ENCODE measurements around the gene COA7.
A peak's percentile ranks its signal among the peaks of the same experiment; 100 is the strongest.
"Not testable (repeated sequence)": the region's sequence is repeated elsewhere in the genome, so short reads cannot be mapped to it uniquely, and the experiment has no call there.

Gene COA7

DNA sequence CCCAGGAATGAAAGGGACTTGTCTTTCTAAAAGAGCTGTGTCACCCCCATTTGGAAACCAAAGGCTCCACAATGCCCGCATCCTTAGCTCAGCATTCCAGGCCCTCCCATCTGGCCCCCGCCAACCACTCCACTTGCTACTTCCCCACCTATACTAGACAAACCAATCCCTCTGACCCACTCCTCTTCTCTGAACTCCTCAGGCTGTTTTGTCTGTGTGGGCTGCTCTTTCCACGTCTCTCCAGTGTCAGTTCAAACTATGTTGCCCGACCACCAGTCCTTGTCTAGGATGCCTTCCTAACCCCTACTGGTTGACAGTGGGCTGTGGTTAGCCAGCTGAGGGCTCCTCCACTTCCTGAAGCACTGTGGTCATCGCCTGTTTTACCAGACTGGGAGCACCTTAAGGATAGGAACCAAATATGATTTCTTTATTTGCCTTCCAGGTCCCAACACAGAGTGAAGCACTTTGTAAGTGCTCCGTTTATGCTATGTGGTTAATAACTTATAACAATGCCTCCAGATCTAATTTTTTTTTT, 8.1 kb upstream of the COA7 start:
- no peak for DNase-seq (ENCODE audit: low read depth in 2 of 2)

DNA sequence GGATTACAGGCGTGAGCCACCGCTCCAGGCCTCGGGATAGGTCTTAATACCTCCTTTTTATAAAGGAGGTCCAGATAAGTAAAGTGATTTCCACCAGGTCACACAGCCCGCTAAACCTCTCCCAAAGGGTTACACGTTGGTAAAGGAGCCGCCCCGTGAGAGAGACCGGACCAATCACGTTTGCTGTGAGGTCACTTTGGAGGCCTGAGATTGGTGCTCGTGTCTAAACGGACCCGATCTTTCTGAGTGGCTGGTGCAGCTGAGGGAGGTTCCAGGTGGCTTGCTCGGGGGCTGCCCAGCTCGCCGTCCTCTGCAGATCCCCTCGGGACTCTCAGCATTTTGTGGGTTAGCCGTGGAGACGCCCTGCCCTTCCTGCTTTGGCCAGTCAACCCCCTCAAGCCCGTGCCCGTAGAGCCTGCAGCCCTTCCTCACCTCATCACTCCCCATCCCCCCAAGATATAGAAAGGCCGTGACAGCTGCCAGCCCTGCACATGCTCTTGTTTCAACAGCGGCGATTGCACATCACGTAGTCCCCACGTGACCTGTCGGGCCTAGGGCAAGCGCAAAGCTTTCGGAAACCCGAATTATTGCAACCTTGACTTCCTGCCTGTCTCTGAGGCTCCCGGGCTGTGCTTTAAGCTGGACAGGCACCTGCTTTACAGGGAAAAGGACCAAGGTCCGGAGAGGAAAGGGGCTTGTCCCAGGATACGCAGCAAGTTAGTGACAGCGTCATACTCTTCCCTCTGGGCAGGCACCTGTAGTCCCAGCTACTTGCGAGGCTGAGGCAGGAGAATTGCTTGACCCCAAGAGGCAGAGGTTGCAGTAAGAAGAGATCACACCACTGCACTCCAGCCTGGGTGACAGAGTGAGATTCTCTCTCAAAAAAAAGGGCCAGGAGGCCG, 5.0 kb upstream of the COA7 start:
- DNase-seq (ENCODE audit: low read depth in 2 of 2), result peak; percentile 44 to 54

DNA sequence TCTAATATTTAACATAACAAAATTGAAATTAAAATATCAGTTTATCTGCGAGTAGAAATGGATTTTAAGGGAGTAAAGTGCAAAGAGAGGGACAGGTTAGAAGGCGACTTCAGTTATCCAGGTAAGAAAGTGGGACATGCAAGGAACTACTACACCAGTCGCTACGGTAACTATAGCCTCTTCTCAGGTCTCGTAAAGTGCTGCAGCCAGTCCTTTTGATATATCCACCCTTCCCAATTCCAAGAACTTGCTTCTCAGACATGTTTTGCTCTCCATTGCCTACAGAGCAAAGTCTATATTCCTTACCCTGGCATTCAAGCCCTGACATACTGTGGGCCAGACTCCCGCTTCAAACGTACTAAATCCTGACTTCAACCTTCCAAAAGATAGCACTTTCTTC, 2.5 kb downstream of the COA7 start:
- DNase-seq (ENCODE audit: low read depth in 2 of 2), result no peak

DNA sequence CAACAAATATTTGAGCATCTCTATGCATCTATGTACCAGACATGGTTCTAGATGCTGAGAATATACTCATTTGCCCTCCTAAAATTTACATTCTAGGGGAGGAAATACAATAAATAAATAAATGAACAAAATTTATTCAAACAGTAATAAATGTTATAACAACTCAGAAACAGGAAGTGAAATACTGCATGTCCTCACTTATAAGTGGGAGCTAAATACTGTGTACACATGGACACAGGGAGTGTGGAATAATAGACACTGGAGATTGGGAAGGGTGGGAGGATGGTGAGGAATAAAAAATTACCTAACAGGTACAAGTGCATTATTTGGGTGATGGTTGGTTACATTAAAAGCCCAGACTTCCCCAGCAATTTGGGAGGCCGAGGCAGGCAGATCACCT, 4.3 kb downstream of the COA7 start:
- no peak for DNase-seq (ENCODE audit: low read depth in 2 of 2)

DNA sequence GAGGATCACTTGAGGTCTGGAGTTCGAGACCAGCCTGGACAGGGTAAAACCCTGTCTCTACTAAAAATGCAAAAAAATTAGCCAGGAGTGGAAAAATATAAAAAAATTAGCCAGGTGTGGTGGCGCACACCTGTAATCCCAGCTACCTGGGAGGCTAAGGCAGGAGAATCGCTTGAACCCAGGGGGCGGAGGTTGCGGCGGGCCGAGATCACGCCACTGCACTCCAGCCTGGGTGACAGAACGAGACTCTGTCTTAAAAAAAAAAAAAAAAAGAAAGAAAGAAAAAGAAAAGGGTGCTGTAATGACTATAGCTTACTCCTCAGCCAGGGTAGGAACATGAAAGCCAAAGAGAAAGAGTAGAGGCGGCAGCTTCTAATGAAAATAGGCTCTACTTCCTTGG, 4.8 kb downstream of the COA7 start:
- DNase-seq (ENCODE audit: low read depth in 2 of 2), result not testable (repeated sequence)

DNA sequence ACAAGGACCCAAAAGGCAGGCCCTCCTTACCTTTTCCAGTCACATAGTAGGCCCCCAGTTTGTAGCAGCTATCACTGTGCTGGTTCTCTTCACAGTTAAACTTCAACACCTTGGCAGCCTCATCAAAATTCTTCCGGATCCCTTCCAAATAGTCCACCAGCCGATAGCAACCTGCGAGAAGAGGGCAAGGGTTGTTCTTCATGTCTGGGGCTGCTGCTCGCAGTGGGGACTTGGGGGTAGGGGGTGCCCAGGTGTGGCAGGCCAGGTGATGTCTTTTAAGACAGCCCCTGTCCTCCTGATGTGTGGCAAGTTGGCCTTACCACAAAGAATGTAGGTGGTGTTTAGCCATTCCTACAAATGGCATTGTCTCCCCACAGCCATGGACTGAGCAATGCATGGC, 5.5 kb downstream of the COA7 start:
- no peak for DNase-seq (ENCODE audit: low read depth in 2 of 2)

DNA sequence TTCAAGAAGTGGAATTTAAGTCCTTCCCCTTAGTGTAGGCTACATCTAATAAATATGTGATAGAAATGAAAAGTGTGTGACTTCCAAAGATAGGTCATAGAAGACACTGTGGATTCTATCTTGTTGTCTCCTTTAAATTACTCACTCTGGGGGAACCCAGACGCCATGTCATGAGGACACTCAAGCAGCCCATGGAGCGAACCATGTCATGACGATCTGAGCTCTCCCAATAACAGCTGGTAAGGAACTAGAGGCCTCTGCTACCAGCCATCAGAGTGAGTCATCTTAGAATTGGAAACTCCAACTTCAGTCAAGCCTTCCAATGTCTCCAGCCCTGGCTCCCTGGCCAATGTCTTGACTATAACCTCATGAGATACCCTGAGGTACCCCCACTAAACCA, 6.3 kb downstream of the COA7 start:
- DNase-seq (ENCODE audit: low read depth in 2 of 2), result no peak

DNA sequence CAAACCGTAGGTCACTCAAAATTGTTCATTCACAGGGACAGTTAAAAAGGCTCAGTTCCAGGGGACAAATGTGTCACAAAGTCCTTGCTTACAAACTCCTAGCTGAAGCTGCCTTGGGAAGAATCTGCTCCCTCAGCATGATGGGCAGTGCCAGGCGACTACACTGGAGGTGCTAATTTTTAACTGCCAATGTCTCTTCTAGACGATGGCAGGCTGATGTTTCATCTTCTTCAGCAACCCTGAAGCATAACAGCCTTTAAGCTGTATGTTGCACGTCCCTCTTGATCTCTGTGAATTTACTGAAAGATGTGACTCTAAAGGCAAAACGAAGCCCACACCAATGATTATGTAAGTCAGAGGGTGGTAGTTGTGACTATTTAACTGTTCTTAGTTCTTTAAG, 11.3 kb downstream of the COA7 start:
- DNase-seq (ENCODE audit: low read depth in 2 of 2), result no peak

DNA sequence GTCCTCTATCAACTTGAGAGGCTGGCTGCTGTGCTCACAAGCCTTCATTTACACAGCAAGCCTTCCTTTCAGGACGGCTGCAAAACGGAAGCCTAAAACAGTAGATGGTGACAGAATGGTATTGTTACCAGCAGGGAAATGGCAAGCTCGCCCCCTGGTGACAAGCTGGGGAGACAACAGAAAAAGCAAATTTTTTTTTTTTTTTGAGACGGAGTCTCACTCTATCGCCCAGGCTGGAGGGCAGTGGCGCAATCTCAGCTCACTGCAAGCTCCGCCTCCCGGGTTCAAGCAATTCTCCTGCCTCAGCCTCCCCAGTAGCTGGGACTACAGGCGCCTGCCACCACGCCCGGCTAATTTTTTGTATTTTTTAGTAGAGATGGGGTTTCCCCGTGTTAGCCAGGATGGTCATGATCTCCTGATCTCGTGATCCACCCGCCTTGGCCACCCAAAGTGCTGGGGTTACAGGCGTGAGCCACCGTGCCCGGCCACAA, 11.8 kb downstream of the COA7 start:
- DNase-seq (ENCODE audit: low read depth in 2 of 2), result peak; percentile 49 to 53

DNA sequence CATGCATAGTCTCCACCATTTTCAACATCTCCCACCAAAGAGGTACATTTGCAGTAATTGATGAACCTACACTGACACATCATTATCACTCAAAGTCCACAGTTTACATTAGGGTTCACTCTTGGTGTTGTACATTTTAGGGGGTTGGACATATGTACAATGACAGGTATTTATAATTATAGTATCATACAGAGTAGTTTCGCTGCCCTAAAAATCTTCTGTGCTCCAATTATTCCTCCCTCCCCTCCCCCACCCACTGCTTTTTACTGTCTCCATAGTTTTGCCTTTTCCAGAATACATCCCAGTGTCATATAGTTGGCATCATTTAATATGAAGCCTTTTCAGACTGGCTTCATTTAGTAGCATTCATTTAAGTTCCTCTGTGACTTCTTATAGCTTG, 13.6 kb downstream of the COA7 start:
- no peak for DNase-seq (ENCODE audit: low read depth in 2 of 2)

DNA sequence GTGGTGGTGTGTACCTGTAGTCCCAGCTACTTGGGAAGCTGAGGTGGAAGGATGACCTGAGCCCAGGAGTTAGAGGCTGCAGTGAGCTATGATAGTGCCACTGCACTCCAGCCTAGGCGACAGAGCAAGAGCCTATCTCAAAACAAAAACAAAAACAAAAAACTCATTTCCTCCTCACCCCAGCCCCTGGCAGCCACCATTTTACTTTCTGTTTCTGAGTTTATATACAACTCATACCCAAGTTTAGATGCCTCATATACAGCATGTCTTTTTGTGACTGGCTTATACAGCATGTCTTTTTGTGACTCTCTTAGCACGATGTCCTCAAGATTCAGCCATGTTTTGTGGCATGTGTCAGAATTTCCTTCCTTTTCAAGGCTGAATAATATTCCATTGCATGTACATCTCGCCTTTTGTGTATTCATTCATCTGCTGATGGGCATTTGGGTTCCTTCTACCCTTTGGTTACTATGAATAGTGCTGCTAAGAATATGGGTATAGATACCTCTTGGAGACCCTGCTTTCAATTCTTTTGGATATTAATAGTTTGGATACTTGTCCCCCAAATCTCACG, 14.7 kb downstream of the COA7 start:
- DNase-seq (ENCODE audit: low read depth in 2 of 2), result no peak

DNA sequence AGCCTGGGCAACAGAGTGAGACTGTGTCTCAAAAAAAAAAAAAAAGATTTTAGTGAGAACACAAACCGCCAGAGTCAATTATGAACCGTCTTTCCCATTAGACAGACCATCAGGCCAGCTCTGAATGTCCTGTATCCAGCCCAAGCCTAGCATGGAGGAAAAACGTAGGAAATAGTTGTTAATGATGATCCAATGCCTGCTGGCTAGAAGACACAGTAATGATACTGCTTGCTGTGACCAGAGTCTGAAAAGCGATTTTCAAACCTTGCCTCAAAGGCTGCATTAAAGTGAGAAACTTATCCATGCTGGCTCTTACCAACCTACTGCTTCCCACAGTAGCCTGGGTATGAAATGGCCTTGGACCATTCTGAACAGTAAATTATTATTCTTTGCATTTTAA, 17.0 kb downstream of the COA7 start:
- no peak for DNase-seq (ENCODE audit: low read depth in 2 of 2)

DNA sequence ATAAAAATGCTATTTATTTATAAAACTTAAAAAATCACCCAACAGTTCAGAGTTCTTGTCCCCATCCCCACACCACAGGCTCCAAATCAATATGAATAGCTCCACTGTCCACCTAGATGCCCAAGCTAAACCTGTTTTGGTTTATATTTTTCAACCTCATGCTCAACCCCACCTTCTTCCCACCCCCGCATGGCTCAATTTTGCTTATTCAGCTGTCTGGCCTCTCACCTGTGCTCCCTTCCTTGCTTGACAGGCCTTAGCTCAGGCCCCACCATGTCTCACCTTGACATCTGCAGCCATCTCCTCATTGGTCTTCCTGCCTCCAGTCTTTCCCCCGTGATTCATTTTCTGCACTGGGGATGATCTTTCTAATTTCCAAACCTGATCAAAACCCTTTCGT, 17.8 kb downstream of the COA7 start:
- no peak for DNase-seq (ENCODE audit: low read depth in 2 of 2)

DNA sequence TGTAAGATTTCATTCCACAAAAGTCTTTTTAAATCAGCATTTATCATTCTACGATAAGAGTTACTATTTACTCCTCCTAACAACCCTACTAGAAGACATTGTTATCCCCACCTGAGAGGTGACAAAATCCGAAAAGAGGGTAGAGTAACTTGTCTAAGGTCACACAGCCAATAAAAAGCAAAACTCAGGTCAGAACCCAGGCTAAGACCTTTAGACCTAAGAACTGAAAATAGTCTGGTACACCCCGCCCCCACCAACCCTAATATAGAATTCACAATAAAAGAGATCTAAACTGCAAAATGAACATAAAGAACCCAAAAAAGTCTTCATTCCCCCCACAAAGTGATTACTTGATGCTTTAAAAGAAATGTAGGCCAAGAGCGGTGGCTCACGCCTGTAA, 18.6 kb downstream of the COA7 start:
- no peak for DNase-seq (ENCODE audit: low read depth in 2 of 2)

DNA sequence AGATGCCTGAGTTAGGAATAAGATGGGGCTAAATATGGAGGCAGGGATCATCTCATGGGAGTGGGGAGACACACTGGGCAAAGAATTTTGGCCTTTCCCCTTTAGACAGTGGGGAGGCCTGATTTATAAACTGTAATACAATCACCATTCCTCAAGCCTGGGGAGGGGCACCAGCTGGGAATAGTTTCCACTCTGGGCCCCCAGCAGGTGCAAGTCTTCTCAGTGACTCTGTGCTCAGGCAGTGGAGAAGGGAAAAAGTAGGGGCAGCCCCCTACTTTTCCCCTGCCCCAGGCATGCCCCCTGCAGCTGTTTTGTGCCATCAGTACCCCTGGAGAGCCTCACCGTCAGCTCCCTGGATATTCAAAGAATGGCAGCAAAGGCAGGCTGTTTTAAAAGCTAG, 19.1 kb downstream of the COA7 start:
- no peak for DNase-seq (ENCODE audit: low read depth in 2 of 2)

DNA sequence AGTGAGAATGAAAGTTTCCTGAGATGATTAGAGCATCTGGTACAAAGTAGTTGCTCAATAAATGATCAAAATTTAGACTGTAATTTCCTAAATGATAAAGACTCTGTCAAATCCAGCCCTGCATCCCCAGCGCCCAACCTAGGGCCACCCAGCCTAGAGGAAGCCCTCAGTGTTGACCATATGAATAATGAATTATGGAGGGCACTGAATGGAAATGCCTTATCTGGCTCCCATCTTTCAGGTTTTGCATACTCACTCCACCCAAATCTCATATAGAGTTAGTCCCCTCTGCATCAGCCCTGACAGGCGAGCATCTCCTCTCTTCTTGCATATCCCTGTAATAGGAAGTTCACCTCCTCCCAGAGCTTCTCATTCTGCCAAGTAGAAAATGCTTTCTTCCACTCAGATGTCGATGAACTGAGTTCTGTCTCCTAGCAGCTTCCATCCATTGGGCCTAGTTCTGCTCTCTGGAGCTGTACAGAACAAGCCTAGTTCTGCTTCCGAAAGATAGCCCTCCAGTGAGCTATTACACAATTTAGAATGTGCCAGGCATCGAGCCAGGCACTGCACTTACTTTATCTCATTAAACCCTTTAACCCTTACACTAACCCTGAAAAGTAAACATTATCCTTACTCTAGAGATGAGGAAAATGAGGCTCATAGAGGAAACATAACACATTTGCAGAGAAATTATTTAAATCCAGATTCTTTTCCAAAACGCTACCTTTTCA, 20.9 kb downstream of the COA7 start:
- no peak for DNase-seq (ENCODE audit: low read depth in 2 of 2)

DNA sequence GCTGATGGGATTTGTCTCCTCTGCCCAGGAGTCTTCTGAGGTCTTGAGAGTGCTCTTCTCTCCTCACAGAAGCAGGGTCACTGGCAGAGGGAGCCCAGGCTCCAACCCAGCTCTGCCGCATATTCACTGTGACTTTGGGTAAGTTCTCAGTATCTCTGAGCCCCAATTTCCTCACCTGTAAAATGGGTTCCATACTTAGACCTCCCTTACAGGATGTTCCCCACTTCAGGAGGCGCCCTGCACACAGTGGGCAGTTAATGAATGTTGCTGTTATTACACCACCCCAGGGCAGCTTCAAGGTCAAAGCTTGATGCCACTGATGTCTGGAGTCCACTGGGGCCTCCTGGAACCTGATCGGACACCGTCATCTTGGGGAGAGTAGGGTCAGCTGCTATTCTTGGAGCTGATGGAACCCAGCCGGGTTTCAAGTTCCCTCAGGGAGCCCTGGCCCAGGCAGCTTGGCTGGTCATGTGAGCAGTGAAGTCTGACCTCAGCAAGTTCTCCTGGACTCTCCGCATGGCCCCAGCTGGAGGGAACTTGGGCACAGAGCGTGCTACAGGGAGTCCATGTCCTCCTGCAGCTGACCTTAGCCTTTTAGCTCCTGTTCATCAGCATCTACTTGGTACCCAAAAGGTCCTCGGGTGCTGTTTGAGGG, 21.8 kb downstream of the COA7 start:
- no peak for DNase-seq (ENCODE audit: low read depth in 2 of 2)

DNA sequence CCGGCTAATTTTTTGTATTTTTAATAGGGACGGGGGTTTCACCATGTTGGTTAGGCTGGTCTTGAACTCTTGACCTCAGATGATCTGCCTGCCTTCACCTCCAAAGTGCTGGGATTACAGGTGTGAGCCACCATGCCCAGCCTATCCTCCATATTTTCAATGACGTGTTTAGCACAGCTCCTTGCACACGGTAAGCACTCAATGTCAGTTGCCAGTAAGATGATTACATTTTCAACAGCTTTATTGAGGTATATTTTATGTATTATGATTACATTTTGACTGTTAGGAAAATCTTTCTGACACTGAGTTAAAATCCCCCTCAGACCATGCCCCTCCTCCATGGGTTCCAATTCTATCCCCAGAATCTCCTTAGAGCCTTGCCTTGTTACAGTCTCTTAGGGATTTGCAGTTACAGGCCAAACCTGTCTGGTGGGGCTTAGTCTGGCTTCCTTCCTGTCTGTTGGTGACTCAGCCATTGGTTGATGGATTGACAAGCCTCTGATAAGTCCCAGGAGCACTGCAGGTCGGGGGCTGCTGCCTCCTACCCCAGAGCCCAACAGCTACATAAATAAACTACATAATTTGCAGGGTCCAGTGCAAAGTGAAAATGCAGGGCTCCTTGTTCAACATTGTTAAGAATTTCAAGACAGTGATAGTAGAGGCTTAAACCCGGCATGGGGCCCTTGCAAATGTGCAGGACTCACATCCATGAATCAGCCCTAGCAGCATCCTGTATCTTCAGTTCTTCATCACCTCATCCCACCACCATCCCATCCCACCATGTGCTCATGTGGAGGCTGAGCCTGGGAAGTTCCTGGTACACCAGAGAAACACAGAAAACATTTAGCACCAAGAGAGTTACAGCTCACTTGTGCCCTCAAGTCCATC, 23.4 kb downstream of the COA7 start:
- no peak for DNase-seq (ENCODE audit: low read depth in 2 of 2)

DNA sequence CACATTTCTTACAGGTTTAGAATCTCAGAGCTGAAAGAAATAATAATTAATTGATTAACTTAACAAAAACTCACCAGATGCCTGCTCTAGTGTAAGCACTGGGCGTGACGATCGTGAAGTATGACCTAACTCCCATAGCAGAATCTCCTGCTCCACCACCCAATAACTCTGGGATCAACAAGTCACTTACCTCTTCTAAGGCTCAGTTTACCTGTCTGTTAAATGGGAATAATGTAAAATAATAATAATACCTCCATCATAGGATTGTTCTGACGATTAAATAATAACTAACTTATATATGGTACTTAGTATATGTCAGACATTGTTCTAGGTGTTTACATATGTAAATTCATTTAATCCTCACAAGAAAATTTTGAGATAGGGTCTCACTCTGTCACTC, 24.6 kb downstream of the COA7 start:
- DNase-seq (ENCODE audit: low read depth in 2 of 2), result no peak

DNA sequence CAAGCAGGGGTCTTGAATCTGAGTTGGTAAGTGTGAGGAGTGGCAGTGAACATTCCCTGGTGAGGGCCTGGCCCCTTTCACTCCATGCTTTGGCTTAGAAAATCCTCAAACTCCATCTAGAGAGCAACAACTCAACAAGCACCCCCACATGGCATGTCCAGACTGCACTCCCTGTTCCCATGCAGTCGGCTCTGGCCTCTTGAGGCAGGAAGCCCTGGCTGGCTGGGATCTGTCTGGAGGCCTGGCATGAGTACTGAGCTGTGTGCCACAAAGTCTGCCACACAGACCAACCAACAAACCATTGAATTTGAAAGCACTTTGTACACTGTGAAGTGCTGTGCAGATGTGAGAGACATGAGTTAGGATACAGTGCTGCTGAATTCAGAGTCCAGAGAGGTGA, 25.2 kb downstream of the COA7 start:
- DNase-seq (ENCODE audit: low read depth in 2 of 2), result no peak

DNA sequence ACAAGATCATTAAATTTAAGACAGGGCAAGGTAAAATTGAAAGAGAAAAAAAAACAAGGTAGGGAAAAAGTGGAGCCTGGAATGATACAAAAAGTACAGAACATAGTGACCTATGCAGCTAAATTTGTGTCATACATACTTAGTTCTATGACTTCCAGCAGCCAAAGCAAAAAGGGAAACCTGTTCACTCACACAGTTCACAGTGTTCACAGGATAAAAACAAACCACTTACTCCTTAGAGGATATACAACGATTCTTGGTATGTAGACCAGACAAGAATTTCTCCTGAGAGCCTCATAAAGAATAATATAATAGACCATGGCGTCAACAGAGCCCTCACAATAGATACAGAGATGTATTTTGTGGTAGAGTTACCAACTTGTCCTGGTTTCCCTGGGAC, 27.5 kb downstream of the COA7 start:
- no peak for DNase-seq (ENCODE audit: low read depth in 2 of 2)
